BLaER1 treated with 17β-estradiol and CSF1 and Interleukin-3, amounts not matched to agents 10 nM and 100 nM (cell line): ENCODE measurements around the gene ANKRD31.

Source experiments
- H3K27ac ChIP-seq, 11 experiments: shearing (Covaris generic); formaldehyde crosslinking; 2 replicates each; pipeline ENCODE4 v1.8.1; 2022
- H3K27me3 ChIP-seq, 11 experiments: shearing (Covaris generic); formaldehyde crosslinking; 2 replicates each; pipeline ENCODE4 v1.8.1; 2022
- H3K36me3 ChIP-seq, 11 experiments: shearing (Covaris generic); formaldehyde crosslinking; 2 replicates each; pipeline ENCODE4 v1.8.1; 2022
- H3K4me1 ChIP-seq, 10 experiments: shearing (Covaris generic); formaldehyde crosslinking; 2 replicates each; pipeline ENCODE4 v1.8.1; 2022
- H3K4me2 ChIP-seq, 11 experiments: shearing (Covaris generic); formaldehyde crosslinking; 2 replicates each; pipeline ENCODE4 v1.8.1; 2022
- H3K4me3 ChIP-seq, 10 experiments: shearing (Covaris generic); formaldehyde crosslinking; 2 replicates each; pipeline ENCODE4 v1.8.1; 2022
- H3K9ac ChIP-seq, 11 experiments: shearing (Covaris generic); formaldehyde crosslinking; 2 replicates each; pipeline ENCODE4 v1.8.1; 2022
- H3K9me3 ChIP-seq, 11 experiments: shearing (Covaris generic); formaldehyde crosslinking; replicated peaks in 1 of 11; 2 replicates each; pipeline ENCODE4 v1.8.1; 2022
- H4K20me1 ChIP-seq, 11 experiments: shearing (Covaris generic); formaldehyde crosslinking; 2 replicates each; pipeline ENCODE4 v1.8.1; 2022
- Cebpa-rat ChIP-seq, 11 experiments: shearing (Covaris generic); IDR thresholded peaks; 2 replicates each; pipeline ENCODE4 v1.8.1; 2022

ANKRD31 gene

DNA sequence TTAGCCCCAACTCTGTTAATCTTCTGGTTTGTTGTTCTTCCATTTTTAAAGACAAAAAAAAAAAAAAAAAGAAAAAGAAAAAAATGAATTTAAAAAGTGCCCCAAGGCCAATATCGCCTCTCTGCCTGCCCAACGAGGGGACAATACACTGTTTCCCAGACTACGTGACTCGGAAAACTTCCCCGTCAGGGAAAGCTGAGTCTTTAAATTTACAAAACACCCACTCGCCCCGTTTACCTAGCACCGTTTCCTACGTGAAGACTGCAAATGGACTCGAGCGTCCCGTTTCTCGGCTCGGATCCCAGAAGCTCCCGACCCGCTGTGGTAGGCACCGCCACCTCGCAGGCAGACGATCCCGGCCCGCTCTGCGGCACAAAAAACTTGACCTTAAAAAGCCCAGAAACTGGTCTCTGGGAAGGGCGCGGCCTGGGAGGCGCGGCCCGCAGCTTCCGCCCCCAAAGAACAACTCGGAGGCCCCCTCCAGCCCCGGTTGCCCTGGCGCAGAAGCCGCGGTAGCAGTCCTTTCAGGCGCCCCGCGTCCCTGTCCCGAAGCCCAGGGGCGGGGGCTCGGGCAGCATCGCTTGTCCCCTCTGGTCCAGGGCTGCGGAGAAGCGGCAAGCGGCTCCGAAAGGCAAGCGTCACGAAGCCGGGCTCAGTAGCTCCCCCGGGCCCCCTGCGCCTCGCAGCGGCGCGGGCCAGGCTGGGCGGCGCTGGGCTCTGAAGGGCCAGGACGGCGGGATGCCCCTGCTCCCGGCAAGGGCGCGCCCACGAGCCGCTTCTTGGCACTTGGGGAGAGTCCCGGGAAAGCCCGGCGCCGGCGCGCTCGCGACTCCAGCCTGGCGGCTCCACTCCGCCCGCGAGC is 184.3 kb downstream of the ANKRD31 start, which contains the start of gene GCNT4:
Gene GCNT4 (minus strand): TSS at position 367 of the 862 bp plus-strand sequence. CDS start 22,521 bp downstream, outside the sequence.
- no peaks in the 10 kb centered on the region for H3K9me3 ChIP-seq
- peaks cover 0 to 12% (median 7%) of the 10 kb centered on the region in 10 experiments; a peak in 11 of 20 replicates for H3K4me1 ChIP-seq
- H3K4me3 ChIP-seq: peak within 1 kb of the TSS; percentile 73 to 92 (median 82)
- H3K9ac ChIP-seq: peak within 1 kb of the TSS; percentile 54 to 75 (median 71); a peak in 21 of 22 replicates
- no peaks in the 10 kb centered on the region for H3K36me3 ChIP-seq
- TF ChIP-seq Cebpa-rat (IDR thresholded peaks at IDR 0.05): no peak
- H3K4me2 ChIP-seq: peak within 1 kb of the TSS; percentile 84 to 100 (median 97)
- H3K27ac ChIP-seq: peak within 1 kb of the TSS in 3 of 11 experiments; percentile 8 to 62 (median 48); a peak in 5 of 22 replicates
- H4K20me1 ChIP-seq: peaks cover 0 to 20% (median 8%) of the 10 kb centered on the region in 11 experiments; a peak in 7 of 22 replicates
- peaks cover 46 to 60% (median 53%) of the 10 kb centered on the region in 11 experiments for H3K27me3 ChIP-seq

DNA sequence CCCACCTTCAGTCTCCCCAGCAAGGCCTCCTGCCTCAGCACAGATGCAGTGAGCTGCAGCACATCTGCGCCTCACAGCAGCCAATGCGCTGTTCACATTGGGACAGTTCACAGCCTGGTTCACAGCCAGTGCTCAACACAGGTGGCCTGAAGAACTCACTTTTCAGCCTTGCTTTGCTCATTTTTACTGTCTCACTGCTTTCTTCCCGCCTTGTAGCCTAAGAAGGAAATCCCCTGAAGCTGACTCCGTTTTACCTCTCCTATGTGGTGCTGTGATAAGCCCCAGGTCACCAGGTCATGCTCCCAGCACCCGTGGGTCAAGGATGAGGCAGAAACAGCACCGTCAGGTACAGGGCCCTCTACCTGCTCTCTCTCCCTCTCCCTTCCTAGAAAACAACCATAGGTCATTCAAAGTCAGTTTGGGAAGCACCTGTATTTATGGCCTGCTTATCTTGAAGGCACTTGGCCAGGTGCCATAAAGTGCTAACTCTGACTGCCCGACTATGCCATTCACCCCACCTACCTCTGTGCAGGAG is 185.4 kb downstream of the ANKRD31 start:
- Histone ChIP-seq H3K36me3 (no peaks in the 10 kb centered on the region), H3K9me3 (no peaks in the 10 kb centered on the region), H3K4me1 (peaks cover 0 to 12% (median 7%) of the 10 kb centered on the region in 10 experiments; a peak in 11 of 20 replicates), H3K9ac (no peak overlapping the region), H3K4me3 (no peak overlapping the region), H4K20me1 (peaks cover 0 to 20% (median 8%) of the 10 kb centered on the region in 11 experiments; a peak in 7 of 22 replicates), H3K4me2 (no peak overlapping the region), H3K27ac (no peak overlapping the region), H3K27me3 (peaks cover 46 to 60% (median 53%) of the 10 kb centered on the region in 11 experiments)
- TF ChIP-seq Cebpa-rat (IDR thresholded peaks at IDR 0.05): no peak

DNA sequence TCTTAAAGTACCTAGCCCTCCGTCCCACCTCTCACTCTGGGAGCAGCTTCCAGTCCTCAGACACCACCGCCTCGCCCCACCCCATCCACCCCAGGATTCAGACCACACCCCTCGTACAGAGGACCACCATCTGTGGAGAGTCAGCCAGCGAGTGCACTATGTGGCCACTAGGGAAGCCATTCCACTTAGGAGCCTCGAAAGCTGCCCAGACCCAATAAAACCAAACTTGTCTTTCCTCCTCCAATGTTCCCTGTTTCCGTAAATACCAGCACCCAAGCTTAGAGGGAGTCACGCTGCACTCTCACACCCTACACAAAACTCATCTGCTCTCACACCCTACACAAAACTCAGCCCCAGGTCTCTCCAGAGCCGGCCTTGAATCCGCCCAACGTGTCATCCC is 186.3 kb downstream of the ANKRD31 start:
- no peak overlapping the region for H3K4me3 ChIP-seq
- H3K9me3 ChIP-seq: no peaks in the 10 kb centered on the region
- H3K27me3 ChIP-seq: peaks cover 46 to 54% (median 50%) of the 10 kb centered on the region in 11 experiments
- no peak overlapping the region for H3K4me2 ChIP-seq
- TF ChIP-seq Cebpa-rat (IDR thresholded peaks at IDR 0.05): no peak
- H3K36me3 ChIP-seq: no peaks in the 10 kb centered on the region
- H4K20me1 ChIP-seq: peaks cover 0 to 20% (median 8%) of the 10 kb centered on the region in 11 experiments; a peak in 7 of 22 replicates
- H3K27ac ChIP-seq: no peak overlapping the region
- peaks cover 0 to 12% (median 7%) of the 10 kb centered on the region in 10 experiments; a peak in 11 of 20 replicates for H3K4me1 ChIP-seq
- no peak overlapping the region for H3K9ac ChIP-seq

DNA sequence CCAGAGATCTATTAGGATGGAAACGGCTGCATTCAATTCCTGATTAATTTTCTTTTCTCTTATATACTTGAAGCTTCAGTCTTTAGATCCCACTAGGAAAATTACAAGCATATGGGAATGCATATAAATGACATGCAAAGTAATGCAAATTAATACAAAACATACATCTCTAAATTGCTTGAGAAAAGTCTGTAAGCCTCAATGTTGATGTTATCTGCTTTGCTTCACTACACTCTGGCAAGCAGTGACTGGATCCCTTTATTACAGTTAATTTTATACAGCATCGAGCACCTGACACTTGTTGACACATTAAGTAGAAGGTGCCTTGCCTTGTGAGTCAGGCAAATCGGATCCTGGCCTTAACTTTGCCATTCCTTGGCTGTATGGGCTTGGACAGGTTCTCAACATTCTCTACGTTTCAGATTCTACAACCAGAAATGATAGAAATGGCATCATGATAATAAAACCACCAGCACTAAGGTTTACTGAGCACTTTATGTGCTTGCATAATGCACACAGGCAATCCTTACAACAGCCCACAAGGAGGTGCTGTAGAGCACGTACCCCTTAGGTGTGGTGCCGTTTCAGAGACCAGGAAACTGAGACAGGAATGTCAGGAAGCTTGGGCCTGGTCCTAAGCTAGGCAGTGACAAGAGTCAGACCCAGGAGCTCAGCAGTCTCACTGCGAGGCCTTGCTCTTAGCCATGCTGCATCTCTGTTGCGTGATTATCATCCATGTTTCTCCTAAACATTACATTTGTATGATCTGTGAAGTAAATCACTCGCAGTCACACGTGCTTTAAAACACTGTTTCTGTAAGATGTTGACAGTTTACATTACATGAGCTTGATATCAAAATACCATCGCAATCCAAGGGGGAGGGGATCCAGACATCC is 187.0 kb downstream of the ANKRD31 start:
- Histone ChIP-seq H3K36me3 (no peaks in the 10 kb centered on the region), H3K9ac (no peak overlapping the region), H3K4me3 (no peak overlapping the region), H3K27me3 (peaks cover 42 to 47% (median 43%) of the 10 kb centered on the region in 11 experiments), H4K20me1 (peaks cover 0 to 20% (median 8%) of the 10 kb centered on the region in 11 experiments; a peak in 7 of 22 replicates), H3K4me2 (no peak overlapping the region), H3K9me3 (no peaks in the 10 kb centered on the region), H3K4me1 (peaks cover 0 to 13% (median 7%) of the 10 kb centered on the region in 10 experiments; a peak in 13 of 20 replicates), H3K27ac (no peak overlapping the region)
- TF ChIP-seq Cebpa-rat (IDR thresholded peaks at IDR 0.05): no peak

DNA sequence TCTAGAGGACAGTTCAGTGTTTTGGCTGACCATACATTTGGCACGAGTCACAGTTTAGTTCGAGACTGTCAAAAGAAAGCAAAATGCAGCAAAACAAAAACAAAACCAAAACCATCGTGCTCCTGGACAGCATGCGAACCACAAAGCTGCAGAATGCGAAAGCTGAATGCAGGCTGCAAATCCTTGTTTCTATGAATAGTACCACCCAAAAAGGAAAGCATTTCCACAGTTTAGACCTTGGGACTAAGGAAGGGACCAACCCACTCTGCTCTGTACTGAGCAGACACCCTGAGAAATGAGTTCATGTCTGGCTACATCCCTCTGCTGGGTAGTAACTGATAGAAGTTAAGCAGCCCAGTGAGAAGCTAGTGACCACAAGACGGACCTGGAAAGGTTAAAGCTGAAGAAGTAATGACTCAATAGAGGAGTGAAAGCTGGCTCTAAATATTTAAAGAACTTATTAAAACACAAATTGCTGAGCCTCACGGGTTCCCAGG is 188.2 kb downstream of the ANKRD31 start:
- H3K9me3 ChIP-seq: no peaks in the 10 kb centered on the region
- no peaks in the 10 kb centered on the region for H3K36me3 ChIP-seq
- no peak overlapping the region for H3K27ac ChIP-seq
- no peak for TF ChIP-seq Cebpa-rat (IDR thresholded peaks at IDR 0.05)
- peaks cover 0 to 16% (median 9%) of the 10 kb centered on the region in 10 experiments; a peak in 15 of 20 replicates for H3K4me1 ChIP-seq
- no peak overlapping the region for H3K4me3 ChIP-seq
- peaks cover 30 to 35% (median 31%) of the 10 kb centered on the region in 11 experiments for H3K27me3 ChIP-seq
- H3K4me2 ChIP-seq: no peak overlapping the region
- H4K20me1 ChIP-seq: peaks cover 0 to 13% (median 0%) of the 10 kb centered on the region in 11 experiments; a peak in 4 of 22 replicates
- H3K9ac ChIP-seq: no peak overlapping the region

DNA sequence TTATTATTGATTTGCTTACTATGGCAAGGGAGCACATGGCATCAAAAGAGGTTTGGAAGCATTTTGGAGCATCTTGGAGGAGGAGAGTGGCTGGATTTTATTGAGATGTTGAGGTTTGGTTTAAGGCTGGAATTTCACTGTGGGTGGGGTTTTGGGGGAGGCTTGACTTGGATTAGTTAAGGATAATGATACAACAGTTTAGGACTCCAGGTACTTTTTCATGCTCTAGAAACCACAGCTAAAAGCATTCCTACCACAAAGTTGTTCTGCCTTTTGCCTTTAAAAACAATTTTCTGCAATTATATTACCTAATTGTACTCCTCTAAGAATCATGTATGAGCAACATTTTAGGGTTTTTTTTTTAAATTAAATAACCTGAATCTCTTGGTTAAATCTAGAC is 189.3 kb downstream of the ANKRD31 start:
- no peak overlapping the region for H3K27ac ChIP-seq
- no peaks in the 10 kb centered on the region for H3K9me3 ChIP-seq
- no peak overlapping the region for H3K4me3 ChIP-seq
- H3K36me3 ChIP-seq: no peaks in the 10 kb centered on the region
- peaks cover 0 to 14% (median 5%) of the 10 kb centered on the region in 10 experiments; a peak in 13 of 20 replicates for H3K4me1 ChIP-seq
- H3K4me2 ChIP-seq: no peak overlapping the region
- no peak for TF ChIP-seq Cebpa-rat (IDR thresholded peaks at IDR 0.05)
- peaks cover 18 to 23% (median 20%) of the 10 kb centered on the region in 11 experiments for H3K27me3 ChIP-seq
- no peak overlapping the region for H3K9ac ChIP-seq
- H4K20me1 ChIP-seq: peaks cover 0 to 13% (median 0%) of the 10 kb centered on the region in 11 experiments; a peak in 4 of 22 replicates

DNA sequence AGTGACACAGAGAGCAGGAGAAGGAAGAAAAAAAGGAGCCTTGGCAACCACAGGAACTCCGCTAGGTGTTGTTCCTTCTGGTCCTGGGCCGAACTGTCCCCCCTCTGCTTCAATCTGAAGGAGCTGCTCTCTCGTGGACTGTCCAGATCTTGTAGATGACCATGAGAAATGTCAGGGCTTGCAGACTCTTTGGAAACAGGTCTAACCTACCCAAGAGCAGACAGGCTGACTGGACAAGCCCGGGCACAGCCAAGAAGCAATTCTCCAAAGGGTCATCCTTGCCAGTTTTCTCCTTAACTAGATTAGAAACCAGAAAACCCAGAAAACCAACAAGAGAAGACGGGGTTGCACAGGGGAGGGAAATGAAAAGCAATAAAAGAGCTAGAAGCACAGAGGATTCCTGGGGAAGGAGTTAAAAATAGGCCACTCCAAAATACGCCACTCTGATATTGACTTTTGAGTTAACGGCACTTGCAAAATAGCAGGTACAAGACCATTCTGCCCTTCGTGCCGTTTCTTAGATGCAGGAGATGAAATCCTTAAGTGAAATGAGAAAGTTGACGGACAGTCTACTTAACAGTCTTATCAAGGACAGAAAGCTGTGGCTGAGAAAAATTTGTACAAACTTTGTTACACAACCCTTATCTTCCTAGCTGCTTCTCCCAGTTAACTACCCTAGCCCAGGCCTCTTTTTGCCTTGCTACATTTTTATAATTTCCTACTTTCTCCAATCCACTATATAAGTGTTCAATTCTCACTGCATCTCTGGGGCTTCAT is 190.1 kb downstream of the ANKRD31 start:
- no peaks in the 10 kb centered on the region for H3K9me3 ChIP-seq
- H3K4me3 ChIP-seq: no peak overlapping the region
- H3K4me2 ChIP-seq: no peak overlapping the region
- H3K9ac ChIP-seq: no peak overlapping the region
- no peak overlapping the region for H3K27ac ChIP-seq
- H3K27me3 ChIP-seq: peaks cover 10 to 15% (median 12%) of the 10 kb centered on the region in 11 experiments
- peaks cover 0 to 10% (median 0%) of the 10 kb centered on the region in 11 experiments; a peak in 3 of 22 replicates for H4K20me1 ChIP-seq
- H3K36me3 ChIP-seq: no peaks in the 10 kb centered on the region
- H3K4me1 ChIP-seq: peaks cover 0 to 11% (median 3%) of the 10 kb centered on the region in 10 experiments; a peak in 7 of 20 replicates
- TF ChIP-seq Cebpa-rat (IDR thresholded peaks at IDR 0.05): no peak
